GM18870 (cell line): ENCODE data around the gene LAT.
"Not testable (repeated sequence)": the region's sequence is repeated elsewhere in the genome, so short reads cannot be mapped to it uniquely, and the experiment has no call there.

Experiments
- ATAC-seq: cut with Tn5 transposase; IDR thresholded peaks from one replicate; pipeline ENCODE4 v1.9.1; 2021; ENCODE audit warnings: moderate library complexity; ENCODE audit not compliant: unreplicated experiment

The LAT gene

GRCh38 chr16:28977703-28978662, 6.9 kb upstream of the LAT start:
- ATAC-seq = no peak

- not testable (repeated sequence) for ATAC-seq
These were observed 4.5 kb upstream of the LAT start for GRCh38 chr16:28980330-28980729.

- ATAC-seq = no peak
These were observed 3.9 kb upstream of the LAT start for GRCh38 chr16:28980929-28981328.

GRCh38 chr16:28981517-28981916, 3.3 kb upstream of the LAT start:
- no peak for ATAC-seq

GRCh38 chr16:28982418-28982817, 2.4 kb upstream of the LAT start:
- ATAC-seq = no peak

GRCh38 chr16:28982949-28983348, 1.9 kb upstream of the LAT start:
- no peak for ATAC-seq

GRCh38 chr16:28983644-28984043, 1.2 kb upstream of the LAT start:
- no peak for ATAC-seq

- ATAC-seq = no peak
These were observed 761 bp upstream of the LAT start for GRCh38 chr16:28984091-28984490.

- ATAC-seq = no peak
These were observed 574 bp downstream of the LAT start for GRCh38 chr16:28985211-28986041.

GRCh38 chr16:28986046-28986445, 1.2 kb downstream of the LAT start:
- no peak for ATAC-seq

GRCh38 chr16:28986492-28986891, 1.6 kb downstream of the LAT start:
- ATAC-seq = no peak

GRCh38 chr16:28987170-28987853, 2.5 kb downstream of the LAT start:
- no peak for ATAC-seq

GRCh38 chr16:28989363-28989762, 4.5 kb downstream of the LAT start:
- no peak for ATAC-seq

- ATAC-seq = no peak
These were observed 5.7 kb downstream of the LAT start for GRCh38 chr16:28990375-28991040.

GRCh38 chr16:28991687-28992086, 6.8 kb downstream of the LAT start:
- ATAC-seq = no peak

- no peak for ATAC-seq
These were observed 7.6 kb downstream of the LAT start for GRCh38 chr16:28992496-28992895.

- no peak for ATAC-seq
These were observed 14.0 kb downstream of the LAT start for GRCh38 chr16:28998837-28999236.

- ATAC-seq = no peak
These were observed 14.7 kb downstream of the LAT start for GRCh38 chr16:28999577-28999976.

GRCh38 chr16:29000019-29000418, 15.2 kb downstream of the LAT start:
- ATAC-seq = no peak

- ATAC-seq = not testable (repeated sequence)
These were observed 19.8 kb downstream of the LAT start for GRCh38 chr16:29004496-29005139.
